Measurements from ENCODE around the gene SLC34A3. TPM values are rescaled to one million over a fixed set of nuclear protein-coding genes. Genes with fewer than 3 reads are reported as not detected.

SLC34A3 gene
- total RNA-seq, 2 experiments from 2014 or later: not detected

DNA sequence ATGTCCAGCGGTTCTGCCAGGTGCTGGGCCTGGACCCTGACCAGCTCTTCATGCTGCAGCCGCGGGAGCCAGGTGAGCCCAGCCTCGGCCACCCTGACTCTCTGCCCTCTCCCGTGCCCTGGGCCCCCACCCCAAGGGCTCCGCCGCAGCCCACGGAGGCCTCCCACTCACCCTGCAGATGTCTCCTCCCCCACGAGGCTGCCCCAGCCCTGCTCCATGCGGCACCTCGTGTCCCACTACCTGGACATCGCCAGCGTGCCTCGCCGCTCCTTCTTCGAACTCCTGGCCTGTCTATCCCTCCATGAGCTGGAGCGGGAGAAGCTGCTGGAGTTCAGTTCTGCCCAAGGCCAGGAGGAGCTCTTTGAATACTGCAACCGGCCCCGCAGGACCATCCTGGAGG lies 16.1 kb upstream of the SLC34A3 start:
- peaks cover 6% of the 10 kb centered on the region for H3K36me3 Mint-ChIP-seq (ENCODE audit: low read depth)
- DNase-seq: no peak
- H3K4me3 Mint-ChIP-seq: no peak overlapping the region
- ChIA-PET POLR2A (interaction anchor here (0.7 to 1.4 kb wide), 2 partner anchors 9 to 10 kb away, joined by 3 to 4 read pairs; no protein-coding TSS in a partner anchor), CTCF (interaction anchor here (1.6 kb wide), 1 partner anchor 22 kb away, joined by 3 read pairs; no protein-coding TSS in a partner anchor)
- H3K4me1 Mint-ChIP-seq: peaks cover 1% of the 10 kb centered on the region
- no peaks in the 10 kb centered on the region for H3K27me3 Mint-ChIP-seq
- H3K9me3 Mint-ChIP-seq: no peaks in the 10 kb centered on the region
- no peak overlapping the region for H3K27ac Mint-ChIP-seq

DNA sequence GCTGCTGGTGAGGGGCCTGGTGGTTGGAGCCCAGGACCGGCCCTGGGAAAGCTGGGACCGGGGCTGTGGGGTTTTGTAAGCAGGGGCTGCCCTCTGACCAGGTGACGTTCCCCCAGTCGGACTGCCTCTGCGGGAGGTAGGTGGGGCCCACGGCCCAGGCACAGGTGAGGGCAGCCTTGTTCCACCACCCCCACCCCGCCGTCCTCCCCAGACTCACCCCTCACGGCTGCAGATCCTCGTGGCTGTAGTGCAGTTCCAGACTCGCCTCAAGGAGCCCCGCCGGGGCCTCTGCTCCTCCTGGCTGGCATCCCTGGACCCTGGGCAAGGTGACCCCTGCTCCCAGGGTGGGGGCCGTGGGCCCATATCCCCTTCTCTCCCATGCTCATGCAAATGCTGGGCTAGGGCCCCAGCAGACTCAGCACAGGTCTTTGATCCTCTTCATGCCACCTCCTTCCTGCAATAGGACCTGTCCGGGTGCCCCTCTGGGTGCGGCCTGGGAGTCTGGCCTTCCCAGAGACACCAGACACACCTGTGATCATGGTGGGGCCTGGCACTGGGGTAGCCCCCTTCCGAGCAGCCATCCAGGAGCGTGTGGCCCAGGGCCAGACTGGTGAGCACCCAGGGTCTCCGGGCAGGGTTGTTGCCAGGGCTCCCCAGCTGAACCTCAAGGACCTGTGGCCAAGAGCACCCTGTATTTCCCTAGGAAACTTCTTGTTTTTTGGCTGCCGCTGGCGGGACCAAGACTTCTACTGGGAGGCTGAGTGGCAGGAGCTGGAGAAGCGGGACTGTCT lies 15.3 kb upstream of the SLC34A3 start:
- Mint-ChIP-seq H3K27me3 (no peaks in the 10 kb centered on the region), H3K27ac (no peak overlapping the region), H3K9me3 (no peaks in the 10 kb centered on the region), H3K36me3 (ENCODE audit: low read depth) (peaks cover 6% of the 10 kb centered on the region), H3K4me3 (no peak overlapping the region), H3K4me1 (peaks cover 1% of the 10 kb centered on the region)
- CTCF ChIA-PET: interaction anchor here (1.6 kb wide), 1 partner anchor 21 kb away, joined by 3 read pairs; no protein-coding TSS in a partner anchor
- DNase-seq: no peak
- POLR2A ChIA-PET: interaction anchor here (0.7 to 1.4 kb wide), 3 partner anchors 8 to 15 kb away, joined by 3 to 4 read pairs (median 4); partner anchors contain the start of gene TPRN

DNA sequence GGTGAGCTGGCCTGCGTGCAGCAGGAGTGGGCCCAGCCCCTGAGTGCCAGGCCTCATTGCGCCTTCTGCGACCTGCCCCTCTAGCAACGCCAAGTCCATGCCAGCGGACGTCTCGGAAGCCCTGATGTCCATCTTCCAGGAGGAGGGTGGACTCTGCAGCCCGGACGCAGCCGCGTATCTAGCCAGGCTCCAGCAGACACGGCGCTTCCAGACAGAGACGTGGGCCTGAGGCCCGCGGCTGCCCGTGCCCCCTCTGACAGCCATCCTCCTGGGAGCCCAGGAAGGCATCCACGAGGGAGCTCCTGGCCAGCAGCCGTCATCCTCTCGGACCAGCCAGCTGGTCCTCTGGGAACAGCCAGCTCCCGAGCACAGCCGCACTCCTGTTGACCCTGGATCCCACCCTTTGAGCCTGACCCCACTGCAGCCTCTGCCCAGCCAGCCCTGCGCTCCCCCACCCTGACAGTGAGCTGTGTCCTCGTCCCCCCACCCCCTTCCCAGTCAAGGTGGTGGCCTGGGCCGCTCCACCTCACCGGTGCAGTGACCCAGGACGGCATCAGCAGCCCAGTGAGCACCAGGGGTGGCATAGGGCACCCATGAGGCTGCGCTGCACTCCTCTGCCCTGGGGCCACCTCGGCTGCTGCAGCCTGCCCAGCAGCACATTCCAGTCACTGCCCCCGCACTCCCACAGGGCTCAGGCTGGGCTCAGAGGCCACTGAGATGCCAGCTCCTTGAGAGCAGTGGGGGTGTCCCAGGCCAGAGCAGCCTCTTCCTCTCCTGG lies 14.3 kb upstream of the SLC34A3 start:
- no peak for DNase-seq
- POLR2A ChIA-PET: interaction anchor here (1.3 to 1.6 kb wide), 2 partner anchors 16 to 26 kb away, joined by 3 to 4 read pairs; partner anchors contain the start of gene TPRN
- no peaks in the 10 kb centered on the region for H3K27me3 Mint-ChIP-seq
- peaks cover 3% of the 10 kb centered on the region for H3K36me3 Mint-ChIP-seq (ENCODE audit: low read depth)
- peaks cover 1% of the 10 kb centered on the region for H3K4me1 Mint-ChIP-seq
- no peak overlapping the region for H3K27ac Mint-ChIP-seq
- no peak overlapping the region for H3K4me3 Mint-ChIP-seq
- CTCF ChIA-PET: interaction anchor here (1.3 kb wide), 1 partner anchor 20 kb away, joined by 3 read pairs; no protein-coding TSS in a partner anchor
- no peaks in the 10 kb centered on the region for H3K9me3 Mint-ChIP-seq

DNA sequence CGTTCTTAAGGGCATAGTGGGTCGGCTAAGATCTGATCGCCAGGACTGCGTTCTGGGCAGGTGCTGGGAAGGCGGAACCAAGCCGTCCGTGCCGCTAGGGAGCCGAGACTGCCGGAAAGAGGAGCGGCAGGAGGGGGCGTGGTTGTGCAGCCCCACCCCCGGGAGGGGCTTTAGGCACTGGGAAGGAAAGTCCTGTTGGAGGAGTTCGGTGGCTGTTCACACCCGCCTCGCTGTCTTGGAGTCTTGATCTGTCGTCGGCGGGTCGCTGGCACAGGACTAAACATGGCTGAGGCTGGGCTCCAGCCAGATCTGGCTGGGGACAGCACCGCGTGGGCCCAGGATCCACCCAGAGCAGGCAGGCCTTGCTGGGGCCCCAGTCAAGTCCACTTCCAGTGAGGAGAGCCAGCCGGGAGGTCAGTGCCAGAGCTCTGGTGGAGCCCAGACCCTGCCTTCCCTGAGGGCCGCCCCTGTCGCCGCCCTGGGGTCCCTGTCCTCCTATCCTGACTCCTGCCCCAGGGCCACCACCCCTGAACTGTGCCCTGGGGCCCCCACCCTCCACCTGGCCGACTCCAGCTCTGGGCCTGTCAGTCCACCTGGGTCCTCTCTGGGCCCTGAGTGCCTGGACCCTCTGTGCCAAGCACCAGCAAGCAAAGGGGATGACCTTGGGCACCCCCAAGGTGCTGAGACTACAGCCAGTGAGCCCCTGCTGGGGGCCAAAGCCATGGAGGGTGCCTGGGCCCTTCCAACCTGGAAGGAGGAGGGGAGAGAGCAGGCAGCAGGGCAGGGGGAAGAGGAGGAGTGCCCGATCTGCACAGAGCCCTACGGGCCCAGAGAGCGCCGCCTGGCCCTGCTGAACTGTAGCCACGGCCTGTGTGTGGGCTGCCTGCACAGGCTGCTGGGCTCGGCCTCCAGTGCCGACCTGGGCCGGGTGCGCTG lies 13.2 kb upstream of the SLC34A3 start:
- Mint-ChIP-seq H3K27me3 (no peaks in the 10 kb centered on the region), H3K9me3 (no peaks in the 10 kb centered on the region), H3K27ac (no peak overlapping the region), H3K4me3 (no peak overlapping the region), H3K4me1 (peaks cover 1% of the 10 kb centered on the region), H3K36me3 (ENCODE audit: low read depth) (peaks cover 3% of the 10 kb centered on the region)
- POLR2A ChIA-PET: interaction anchor here (1.6 to 8.2 kb wide), 2 partner anchors 10 to 25 kb away, joined by 3 to 97 read pairs; partner anchors contain the start of genes NDOR1 and TMEM203
- CTCF ChIA-PET: interaction anchor here (1.3 kb wide), 1 partner anchor 19 kb away, joined by 3 read pairs; no protein-coding TSS in a partner anchor
- no peak for DNase-seq

DNA sequence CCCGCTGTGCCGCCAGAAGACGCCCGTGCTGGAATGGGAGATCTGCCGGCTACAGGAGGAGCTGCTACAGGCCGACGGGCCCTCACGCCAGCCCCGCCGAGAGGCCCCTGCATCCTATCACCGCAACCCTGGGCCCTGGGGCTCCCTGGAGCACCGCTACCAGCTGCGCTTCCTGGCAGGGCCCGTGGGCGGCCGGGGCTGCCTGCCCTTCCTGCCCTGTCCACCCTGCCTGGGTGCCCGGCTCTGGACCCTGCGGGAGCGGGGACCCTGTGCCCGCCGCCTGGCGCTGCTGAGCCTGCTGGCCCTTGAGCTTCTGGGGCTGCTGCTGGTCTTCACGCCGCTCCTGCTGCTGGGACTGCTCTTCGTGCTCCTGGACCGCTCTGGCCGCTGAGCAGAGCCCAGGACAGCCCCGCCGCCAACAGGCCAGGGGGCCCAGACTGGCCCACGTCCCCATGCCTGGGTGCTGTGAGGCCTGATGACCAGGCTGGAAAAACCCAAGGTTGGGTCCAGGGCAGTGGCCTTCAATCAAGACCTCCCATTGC lies 12.4 kb upstream of the SLC34A3 start:
- Mint-ChIP-seq H3K4me1 (peaks cover 6% of the 10 kb centered on the region), H3K4me3 (no peak overlapping the region), H3K9me3 (no peaks in the 10 kb centered on the region), H3K27ac (no peak overlapping the region), H3K36me3 (ENCODE audit: low read depth) (no peaks in the 10 kb centered on the region), H3K27me3 (no peaks in the 10 kb centered on the region)
- POLR2A ChIA-PET: interaction anchor here (1.2 to 8.2 kb wide), 3 partner anchors 11 to 24 kb away, joined by 3 to 97 read pairs (median 4); partner anchors contain the start of genes NDOR1, TMEM203 and TUBB4B
- CTCF ChIA-PET: no interaction called here
- no peak for DNase-seq

DNA sequence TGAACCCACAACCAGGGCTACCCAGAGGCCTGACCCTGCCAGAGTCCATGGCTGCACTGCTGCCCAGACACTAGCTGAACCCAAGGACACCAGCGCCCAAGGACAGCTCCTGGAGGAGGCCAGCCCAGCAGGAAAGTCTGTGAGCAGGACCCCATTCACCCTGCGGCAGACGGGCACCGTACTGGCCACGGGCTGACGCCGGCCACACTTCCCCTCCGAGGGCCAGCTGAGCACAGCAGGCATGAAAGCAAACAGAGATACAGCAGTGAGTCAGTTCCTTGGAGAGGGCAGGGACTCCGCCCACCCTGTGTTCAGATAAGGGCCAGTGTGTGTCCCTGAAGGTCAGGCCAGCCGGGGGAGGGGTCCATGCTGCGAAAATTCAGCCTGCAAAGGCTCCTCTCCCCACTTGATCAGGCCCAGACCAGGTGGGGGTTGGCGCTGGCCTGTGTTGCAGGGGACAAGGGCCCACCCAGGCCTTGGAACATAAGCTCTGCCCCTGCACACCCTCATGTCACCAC lies 11.9 kb upstream of the SLC34A3 start:
- no peak overlapping the region for H3K27ac Mint-ChIP-seq
- no peaks in the 10 kb centered on the region for H3K36me3 Mint-ChIP-seq (ENCODE audit: low read depth)
- no peaks in the 10 kb centered on the region for H3K9me3 Mint-ChIP-seq
- CTCF ChIA-PET: interaction anchor here (0.7 kb wide), 2 partner anchors 96 to 316 kb away, joined by 5 read pairs; no protein-coding TSS in a partner anchor
- POLR2A ChIA-PET: interaction anchor here (1.2 to 8.2 kb wide), 3 partner anchors 12 to 30 kb away, joined by 3 to 97 read pairs (median 4); partner anchors contain the start of genes NDOR1, TMEM203 and TUBB4B
- peaks cover 6% of the 10 kb centered on the region for H3K4me1 Mint-ChIP-seq
- H3K27me3 Mint-ChIP-seq: no peaks in the 10 kb centered on the region
- no peak overlapping the region for H3K4me3 Mint-ChIP-seq
- DNase-seq: no peak

DNA sequence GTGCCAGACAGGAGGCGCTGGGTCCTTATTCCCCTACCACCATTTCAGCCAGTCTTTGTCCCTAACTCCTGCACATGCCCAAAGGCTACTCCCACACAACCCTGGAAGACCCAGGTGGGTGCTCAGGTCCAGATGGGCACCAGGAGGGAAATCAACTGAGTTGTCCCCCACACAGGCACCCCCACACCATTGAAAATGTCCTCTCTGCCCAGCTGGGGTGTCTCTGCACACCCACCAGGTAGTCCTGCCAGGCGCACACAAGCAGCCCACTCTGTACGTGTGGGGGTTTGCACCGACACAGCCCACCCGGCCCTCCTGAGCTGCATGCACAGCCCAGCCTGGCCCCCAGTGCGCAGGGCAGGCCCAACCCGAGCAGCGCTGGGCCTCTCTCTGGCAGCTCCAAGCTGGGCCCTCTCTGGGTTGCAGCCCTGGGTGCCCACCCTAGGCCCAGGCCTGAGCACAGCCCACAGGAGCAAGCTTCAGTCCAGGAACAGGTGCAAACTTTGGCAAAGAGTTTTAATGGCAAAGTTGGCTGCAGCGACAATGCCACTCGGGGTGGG lies 10.9 kb upstream of the SLC34A3 start:
- POLR2A ChIA-PET: interaction anchor here (1.5 to 8.2 kb wide), 6 partner anchors 13 to 31 kb away, joined by 3 to 97 read pairs (median 5); partner anchors contain the start of genes NDOR1, TMEM203, TPRN and TUBB4B
- Mint-ChIP-seq H3K9me3 (no peaks in the 10 kb centered on the region), H3K4me3 (no peak overlapping the region), H3K4me1 (peaks cover 13% of the 10 kb centered on the region), H3K36me3 (ENCODE audit: low read depth) (no peaks in the 10 kb centered on the region), H3K27me3 (no peaks in the 10 kb centered on the region), H3K27ac (no peak overlapping the region)
- CTCF ChIA-PET: no interaction called here
- DNase-seq: no peak

DNA sequence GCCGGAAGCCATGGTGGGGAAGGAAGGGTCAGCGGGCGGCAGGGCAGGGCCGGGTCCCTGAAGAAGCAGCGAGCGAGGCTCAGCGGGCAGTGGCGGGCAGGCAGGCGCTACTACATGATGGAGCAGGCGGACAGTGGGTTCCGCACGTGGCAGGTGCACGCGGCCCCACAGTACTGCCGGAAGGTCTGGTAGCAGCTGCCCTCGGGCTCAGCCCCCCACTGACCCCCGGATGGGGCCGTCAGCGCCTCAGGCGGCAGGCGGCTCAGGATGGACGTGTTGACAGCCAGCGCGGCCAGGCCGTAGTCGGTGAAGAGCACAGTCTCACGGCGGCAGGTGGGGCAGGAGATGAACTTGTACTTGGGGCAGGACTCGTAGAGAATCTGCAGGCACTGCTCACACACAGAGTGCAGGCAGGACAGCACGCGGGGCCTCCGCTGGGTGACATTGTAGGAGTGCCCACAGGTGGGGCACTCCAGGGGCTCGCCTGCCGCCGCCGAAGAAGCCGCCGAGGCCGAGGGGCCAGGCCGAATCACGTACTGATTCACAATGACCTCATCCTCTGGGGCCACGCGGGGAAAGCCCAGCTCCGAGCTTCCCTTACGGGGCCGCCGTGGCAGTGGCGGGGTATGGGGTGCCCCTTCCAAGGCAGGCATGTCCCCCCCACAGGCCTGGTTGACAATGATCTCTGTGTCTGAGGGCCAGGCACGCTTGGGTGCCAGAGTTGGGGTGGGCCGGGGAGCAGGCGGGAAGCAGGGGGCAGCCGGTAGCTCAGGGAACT lies 10.2 kb upstream of the SLC34A3 start:
- ChIA-PET CTCF (no interaction called here), POLR2A (interaction anchor here (1.5 to 8.2 kb wide), 7 partner anchors 13 to 91 kb away, joined by 3 to 97 read pairs (median 6); partner anchors contain the start of genes NDOR1, TMEM203, TPRN and TUBB4B)
- Mint-ChIP-seq H3K4me3 (no peak overlapping the region), H3K36me3 (ENCODE audit: low read depth) (no peaks in the 10 kb centered on the region), H3K27me3 (no peaks in the 10 kb centered on the region), H3K27ac (no peak overlapping the region), H3K4me1 (peaks cover 18% of the 10 kb centered on the region), H3K9me3 (no peaks in the 10 kb centered on the region)
- DNase-seq: no peak

DNA sequence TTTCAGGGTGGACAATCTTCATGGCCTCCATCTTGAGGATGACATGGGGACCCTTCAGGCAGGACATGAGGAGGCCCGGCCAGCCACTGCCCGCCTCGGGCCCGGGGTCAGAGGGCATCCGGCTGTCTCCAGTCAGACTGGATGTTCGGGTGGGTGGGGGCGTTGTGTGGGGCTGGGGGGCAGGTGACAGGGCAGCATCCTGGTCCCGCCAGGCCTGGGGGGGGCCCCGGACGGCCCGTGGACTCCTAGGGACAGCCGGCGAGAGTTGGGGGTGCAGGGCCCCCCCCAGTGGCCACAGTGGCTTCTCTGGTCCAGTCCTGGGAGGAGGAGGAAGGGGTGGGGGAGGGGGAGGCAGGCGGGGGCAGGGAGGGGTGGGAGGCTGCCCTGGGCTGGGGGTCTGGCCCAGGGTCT lies 9.6 kb upstream of the SLC34A3 start:
- Mint-ChIP-seq H3K4me1 (peaks cover 19% of the 10 kb centered on the region), H3K27ac (no peak overlapping the region), H3K9me3 (no peaks in the 10 kb centered on the region), H3K27me3 (no peaks in the 10 kb centered on the region), H3K36me3 (ENCODE audit: low read depth) (no peaks in the 10 kb centered on the region), H3K4me3 (no peak overlapping the region)
- ChIA-PET POLR2A (interaction anchor here (1.6 to 8.2 kb wide), 5 partner anchors 14 to 91 kb away, joined by 4 to 97 read pairs (median 6); partner anchors contain the start of genes NDOR1, TMEM203, TPRN and TUBB4B), CTCF (interaction anchor here (1.6 kb wide), 1 partner anchor 44 kb away, joined by 3 read pairs; no protein-coding TSS in a partner anchor)
- DNase-seq: no peak

DNA sequence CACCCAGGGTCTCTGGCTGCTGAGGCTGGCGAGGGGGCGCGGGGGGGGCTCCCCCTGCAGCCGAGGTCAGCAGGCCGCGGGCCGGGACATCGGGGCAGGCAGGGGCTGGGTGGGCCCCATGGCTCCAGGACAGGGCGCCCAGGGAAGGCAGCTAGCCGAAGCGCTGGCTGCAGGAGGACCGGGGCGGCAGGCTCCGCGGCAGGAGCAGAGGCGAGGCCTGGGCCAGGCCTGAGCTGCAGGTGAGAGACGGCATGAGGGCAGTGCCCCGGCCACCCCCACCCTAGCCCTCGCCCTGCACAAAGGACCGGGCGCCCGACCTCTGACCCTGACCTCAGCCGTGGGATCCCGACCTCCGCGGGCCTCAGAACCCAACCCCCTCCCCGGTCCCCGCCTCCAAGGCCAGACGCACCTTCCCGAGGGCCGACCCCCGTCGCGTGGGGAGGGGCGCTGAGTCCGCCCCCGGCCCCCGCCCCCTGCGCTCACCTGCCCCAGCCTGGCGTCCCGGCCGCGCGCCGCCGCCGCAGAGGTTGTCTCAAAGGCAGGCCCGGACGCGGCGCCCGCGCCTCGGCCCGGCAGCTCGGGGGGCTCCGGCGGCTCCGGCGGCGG lies 9.1 kb upstream of the SLC34A3 start:
- no peaks in the 10 kb centered on the region for H3K27me3 Mint-ChIP-seq
- H3K4me3 Mint-ChIP-seq: no peak overlapping the region
- H3K27ac Mint-ChIP-seq: no peak overlapping the region
- H3K4me1 Mint-ChIP-seq: peaks cover 22% of the 10 kb centered on the region
- ChIA-PET CTCF (interaction anchor here (0.6 to 3.3 kb wide), 5 partner anchors 18 to 175 kb away, joined by 3 to 21 read pairs (median 6); partner anchors contain the start of gene NPDC1), POLR2A (interaction anchor here (1.1 to 8.2 kb wide), 10 partner anchors 14 to 135 kb away, joined by 4 to 97 read pairs (median 15); partner anchors contain the start of genes ANAPC2, MAN1B1, NDOR1 and SSNA1)
- no peaks in the 10 kb centered on the region for H3K36me3 Mint-ChIP-seq (ENCODE audit: low read depth)
- DNase-seq: no peak
- H3K9me3 Mint-ChIP-seq: no peaks in the 10 kb centered on the region
